GOT3 (cell line): Measurements from ENCODE around the gene MYD88.

Source experiments
- DNase-seq: peaks from one replicate; lab custom pipeline; 2025; ENCODE audit warnings: mixed read lengths; lab: John Stamatoyannopoulos, UW

Gene MYD88

DNA sequence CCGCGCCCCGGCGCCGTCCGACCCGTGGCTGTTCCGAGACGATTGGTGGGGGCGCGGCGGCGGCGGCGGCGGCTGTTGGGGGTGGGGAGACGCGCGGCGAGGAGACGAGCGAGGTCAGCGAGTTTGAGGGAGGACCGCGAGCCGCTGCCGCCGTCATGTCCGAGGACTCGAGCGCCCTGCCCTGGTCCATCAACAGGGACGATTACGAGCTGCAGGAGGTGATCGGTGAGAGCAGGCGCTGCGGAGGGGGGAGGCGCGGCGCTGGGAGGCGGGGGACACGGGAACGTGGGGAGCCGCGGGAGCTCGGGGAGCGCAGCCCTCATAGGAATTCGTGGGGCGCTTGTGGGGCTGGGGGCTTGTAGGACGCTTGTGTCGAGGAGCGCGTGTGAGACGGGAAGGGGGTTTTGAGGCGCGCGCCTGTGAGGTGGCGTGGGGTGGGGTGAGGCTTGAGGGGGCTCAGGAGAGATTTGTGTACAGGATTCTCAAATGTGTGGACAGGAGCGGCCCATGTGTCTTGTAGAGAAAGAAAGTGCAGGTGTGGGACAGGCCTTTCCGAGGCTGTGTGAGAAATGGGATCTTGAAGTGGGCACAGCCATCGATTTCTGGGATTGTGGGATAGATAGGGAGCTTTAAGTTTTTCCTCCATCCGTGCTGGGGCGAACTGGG lies 27.4 kb downstream of the MYD88 start:
- no peak for DNase-seq

DNA sequence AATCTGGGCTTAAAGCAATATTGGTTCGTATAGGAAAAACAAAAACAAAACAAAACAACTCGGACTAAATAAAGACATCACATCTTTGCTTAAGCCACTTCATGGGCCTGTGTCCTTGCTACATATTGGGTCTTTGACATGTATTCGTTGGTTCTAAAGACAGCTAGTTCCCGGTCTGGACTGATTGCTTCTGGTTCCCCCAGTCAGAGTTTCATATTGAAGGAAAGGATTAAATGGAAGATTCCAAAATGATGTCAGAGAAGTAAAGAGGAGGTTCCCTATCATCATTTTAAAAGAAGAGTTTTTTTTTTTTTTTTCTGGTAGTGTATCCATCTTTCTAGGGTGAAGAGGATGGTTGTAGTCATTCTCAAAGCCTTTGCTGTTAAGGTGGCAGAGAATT lies 29.1 kb downstream of the MYD88 start:
- no peak for DNase-seq

DNA sequence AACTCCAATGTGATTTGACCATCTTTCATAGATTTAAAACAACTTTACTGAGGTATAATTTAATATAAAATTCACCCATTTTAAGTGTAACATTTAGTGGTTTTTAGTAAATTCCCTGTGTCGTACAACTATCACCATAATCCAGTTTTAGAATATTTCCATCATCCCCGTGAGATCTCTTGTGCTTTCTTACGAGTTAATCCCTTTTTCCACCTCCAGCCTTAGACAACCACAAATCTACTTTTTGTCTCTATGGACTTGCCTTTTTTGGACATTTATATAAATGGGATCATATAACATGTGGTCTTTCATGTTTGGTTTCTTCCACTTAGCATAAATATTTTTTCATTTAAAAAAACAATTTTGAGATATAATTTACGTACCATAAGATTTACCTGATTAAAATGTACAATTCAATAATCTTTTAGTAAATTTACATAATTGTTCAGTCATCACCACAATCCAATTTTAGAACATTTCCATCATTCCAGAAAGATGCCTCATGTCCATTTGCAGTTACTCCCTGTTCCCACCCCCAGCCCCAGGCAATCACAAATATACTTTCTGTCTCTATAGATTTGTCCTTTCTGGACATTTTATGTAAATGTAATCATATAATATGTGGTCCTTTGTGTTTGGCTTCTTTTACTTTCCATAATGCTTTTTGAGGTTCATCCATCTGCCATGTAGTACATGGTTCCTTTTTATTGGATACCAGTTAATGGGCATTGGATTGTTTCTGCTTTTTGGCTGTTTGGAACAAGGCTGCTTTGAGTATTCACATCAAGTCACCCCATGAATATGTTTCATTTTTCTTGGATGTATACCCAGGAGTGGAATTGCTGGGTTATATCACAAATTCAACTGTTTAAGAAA lies 29.9 kb downstream of the MYD88 start:
- DNase-seq, result no peak

DNA sequence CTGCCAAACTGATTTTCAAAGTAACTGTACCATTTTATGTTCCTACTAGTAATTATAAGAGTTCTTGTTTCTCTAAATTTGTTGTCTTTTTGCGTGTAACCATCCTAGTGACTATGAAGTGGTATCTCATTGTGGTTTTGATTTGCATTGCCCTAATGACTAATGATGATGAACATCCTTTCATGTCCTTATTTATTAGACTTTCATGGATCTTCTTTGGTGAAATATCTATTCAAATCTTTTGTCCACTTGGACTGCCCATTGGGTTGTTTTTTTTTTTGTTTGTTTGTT lies 30.5 kb downstream of the MYD88 start:
- DNase-seq, result no peak

DNA sequence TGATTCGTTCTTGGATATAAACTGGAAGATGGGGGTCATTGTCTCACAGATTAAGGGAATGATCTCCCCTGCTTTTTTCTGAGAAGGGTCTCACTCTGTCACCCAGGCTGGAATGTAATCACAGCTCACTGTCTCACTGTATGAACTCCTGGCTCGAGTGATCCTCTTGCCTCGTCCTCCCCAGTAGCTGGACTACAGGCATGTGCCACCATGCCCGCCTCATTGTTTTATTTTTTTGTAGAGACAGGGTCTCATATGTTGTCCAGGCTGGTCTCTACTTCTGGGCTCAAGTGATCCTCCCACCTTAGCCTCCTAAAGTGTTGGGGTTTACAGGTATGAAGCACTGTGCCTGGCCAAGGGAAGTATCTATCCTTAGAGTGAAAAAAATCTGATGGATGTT lies 32.3 kb downstream of the MYD88 start:
- DNase-seq, result no peak

DNA sequence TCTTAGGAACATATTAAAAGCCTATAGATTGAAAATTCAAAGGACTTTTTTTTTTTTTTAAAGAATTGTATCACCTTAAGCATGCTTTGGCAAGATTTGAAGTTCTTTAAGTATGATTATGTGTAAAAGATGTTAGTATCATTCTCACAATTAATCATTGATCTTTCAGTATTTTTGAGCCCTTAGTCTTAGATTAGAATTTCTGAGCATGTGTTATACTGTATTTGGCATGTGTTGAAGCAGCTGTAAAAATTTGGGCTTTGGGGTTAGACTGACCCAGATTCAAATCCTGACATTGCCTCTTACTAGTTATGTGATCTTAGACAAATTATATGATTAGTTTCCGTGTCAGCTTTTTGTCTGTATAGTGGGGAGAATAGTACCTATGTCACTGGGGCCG lies 33.2 kb downstream of the MYD88 start:
- no peak for DNase-seq

DNA sequence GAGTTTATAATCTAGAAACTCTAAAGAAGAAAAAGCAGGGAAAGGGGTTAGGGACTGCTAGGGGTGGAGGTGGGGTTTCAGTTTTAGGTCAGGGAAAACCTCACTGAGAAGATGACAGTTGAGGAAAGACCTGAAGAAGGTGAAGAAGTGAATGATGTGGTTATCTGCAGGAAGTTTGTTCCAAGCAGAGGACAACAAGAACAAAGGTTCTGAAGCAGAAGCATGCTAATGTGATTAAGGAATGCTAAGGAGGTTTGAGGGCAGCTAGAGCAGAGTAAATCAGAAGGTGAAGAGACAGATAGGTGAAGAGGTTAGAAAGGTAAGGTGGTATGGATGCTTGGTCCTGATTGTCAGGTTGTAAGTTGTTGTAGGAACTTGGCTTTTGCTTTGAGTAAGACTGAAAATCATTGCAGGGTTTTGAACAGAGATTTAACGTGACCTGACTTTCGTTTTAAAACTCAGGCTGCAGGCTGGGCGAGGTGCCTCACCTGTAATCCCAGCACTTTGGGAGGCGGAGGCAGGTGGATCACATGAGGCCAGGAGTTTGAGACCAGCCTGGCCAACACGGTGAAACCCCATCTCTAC lies 35.5 kb downstream of the MYD88 start:
- no peak for DNase-seq

DNA sequence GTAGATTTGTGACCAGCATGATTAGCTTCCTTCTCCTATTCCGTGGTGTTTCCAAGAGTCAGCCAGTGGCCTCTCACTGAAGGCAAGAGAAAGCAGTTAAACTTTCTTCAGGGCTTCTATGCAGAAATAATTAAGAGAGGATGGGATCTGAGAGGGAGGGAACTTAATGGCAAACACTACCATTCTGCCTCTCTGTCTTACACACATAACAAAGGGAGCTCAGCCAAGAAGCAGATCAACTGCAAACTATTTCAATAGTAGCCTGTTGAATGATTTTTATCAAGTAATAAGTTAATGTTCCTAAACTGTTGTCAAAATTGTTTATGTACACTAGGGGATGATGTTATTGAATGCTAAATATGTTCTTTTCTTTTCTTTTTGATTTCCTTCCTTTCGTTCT lies 38.7 kb downstream of the MYD88 start:
- DNase-seq, result no peak

DNA sequence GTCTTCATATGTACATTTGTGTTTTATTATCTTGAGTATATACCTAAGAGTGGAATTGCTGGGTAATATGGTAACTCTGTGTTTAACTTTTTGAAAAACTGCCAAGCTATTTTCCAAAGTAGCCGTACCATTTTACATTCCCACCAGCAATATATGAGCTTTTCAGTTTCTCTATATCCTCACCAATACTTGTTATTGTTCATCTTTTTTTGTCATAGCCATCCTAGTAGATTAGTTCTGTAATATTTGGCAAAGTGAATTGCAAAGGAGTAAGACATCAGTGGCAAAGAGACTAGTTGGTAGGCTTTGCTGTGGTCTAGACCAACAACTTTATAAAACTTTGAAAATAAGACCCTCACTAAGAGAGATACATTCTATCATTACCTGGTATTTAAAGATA lies 48.3 kb downstream of the MYD88 start:
- DNase-seq, result no peak

DNA sequence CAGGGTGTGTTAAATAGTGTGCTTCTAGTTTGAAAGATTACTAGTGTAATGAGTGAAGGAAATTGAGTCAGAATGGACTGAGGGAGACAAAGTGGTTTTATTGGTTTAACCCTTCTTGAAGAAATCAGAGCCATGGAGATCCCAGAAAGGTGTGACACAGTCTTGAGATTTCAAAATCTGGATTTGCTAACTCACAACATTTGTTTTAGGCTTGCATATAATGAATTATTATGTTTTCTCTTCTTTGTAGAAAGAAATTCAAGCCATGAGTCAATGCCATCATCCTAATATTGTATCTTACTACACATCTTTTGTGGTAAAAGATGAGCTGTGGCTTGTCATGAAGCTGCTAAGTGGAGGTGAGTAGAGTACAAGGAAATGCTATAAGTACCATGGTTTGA lies 52.0 kb downstream of the MYD88 start:
- no peak for DNase-seq
